ENCODE data around the gene RCAN2.

RCAN2 gene

DNA sequence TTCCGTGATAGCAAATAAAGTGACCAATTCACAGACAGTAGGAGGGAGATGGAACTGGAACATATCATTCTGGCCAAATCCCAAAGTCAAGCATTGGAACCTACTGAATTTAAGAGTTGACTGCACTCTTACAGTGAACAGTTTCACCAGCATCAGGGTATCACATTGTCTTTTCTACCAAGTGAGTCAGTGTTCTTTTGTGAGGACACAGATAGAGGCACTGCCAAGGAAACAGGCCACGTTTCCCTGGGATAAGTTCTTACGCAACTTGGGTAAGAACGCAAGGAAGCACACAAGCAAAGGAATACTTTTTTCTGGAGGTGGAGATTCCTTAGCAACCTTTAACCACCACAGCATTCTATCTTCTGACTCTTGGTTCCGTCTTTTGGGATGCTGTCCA is 291.9 kb downstream of the RCAN2 start:
- in situ Hi-C loops (cut with HindIII; ENCODE audit: low sequenced_read_pairs): no loop called here
- peak; percentile 19 for DNase-seq (ENCODE audit: low read depth, low spot score)
- TF ChIP-seq, protein P1, sequence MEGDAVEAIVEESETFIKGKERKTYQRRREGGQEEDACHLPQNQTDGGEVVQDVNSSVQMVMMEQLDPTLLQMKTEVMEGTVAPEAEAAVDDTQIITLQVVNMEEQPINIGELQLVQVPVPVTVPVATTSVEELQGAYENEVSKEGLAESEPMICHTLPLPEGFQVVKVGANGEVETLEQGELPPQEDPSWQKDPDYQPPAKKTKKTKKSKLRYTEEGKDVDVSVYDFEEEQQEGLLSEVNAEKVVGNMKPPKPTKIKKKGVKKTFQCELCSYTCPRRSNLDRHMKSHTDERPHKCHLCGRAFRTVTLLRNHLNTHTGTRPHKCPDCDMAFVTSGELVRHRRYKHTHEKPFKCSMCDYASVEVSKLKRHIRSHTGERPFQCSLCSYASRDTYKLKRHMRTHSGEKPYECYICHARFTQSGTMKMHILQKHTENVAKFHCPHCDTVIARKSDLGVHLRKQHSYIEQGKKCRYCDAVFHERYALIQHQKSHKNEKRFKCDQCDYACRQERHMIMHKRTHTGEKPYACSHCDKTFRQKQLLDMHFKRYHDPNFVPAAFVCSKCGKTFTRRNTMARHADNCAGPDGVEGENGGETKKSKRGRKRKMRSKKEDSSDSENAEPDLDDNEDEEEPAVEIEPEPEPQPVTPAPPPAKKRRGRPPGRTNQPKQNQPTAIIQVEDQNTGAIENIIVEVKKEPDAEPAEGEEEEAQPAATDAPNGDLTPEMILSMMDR (IDR thresholded peaks at IDR 0.05; ENCODE audit: low read depth, low read length): no peak
- no peak overlapping the region for H3K4me3 ChIP-seq (ENCODE audit: low read depth, low read length)

DNA sequence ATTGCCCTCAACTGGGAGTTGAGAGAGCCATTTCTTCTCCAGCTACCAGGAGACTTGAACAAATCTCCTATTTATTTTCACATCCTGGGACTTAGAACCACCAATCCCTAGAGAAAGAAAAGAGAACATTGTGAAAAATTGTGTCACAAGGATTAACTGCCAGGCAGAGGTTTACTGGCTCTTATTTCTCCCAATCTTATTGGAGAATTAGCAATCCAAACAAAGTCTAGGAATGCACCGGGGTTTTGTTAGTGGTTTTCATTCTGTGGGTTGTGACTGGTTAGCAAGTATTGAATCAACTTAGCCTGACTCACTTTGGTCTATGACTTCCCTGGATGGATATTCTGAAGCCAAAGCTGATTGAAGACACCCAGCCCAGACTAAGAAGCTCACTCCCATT is 299.3 kb downstream of the RCAN2 start:
- TF ChIP-seq, protein P1 (IDR thresholded peaks at IDR 0.05; ENCODE audit: low read depth, low read length): no peak
- DNase-seq (ENCODE audit: low read depth, low spot score): peak; percentile 89
- in situ Hi-C loops (cut with HindIII; ENCODE audit: low sequenced_read_pairs): no loop called here
- H3K4me3 ChIP-seq (ENCODE audit: low read depth, low read length): no peak overlapping the region

DNA sequence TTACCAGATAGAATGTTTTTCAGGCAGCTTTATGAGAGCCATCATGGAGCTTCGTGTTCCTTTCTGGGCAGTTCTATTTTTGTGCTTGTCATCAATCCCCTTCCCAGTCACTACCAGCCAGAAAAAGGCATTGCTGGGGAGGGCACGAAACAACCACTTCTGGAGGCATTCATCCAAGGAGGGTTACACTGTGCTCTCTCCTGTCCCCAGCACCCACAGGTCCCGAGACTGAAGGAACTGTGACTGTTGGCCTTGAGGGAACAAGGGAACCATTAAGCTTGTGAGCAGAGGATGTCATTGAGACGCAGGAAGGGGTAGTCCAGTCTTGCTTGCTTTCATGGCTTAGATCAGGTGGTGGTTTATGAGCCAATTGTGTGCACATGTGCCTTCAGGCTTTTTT is 300.4 kb downstream of the RCAN2 start:
- no peak for DNase-seq (ENCODE audit: low read depth, low spot score)
- TF ChIP-seq, protein P1 (IDR thresholded peaks at IDR 0.05; ENCODE audit: low read depth, low read length): no peak
- in situ Hi-C loops (cut with HindIII; ENCODE audit: low sequenced_read_pairs): no loop called here
- no peak overlapping the region for H3K4me3 ChIP-seq (ENCODE audit: low read depth, low read length)

DNA sequence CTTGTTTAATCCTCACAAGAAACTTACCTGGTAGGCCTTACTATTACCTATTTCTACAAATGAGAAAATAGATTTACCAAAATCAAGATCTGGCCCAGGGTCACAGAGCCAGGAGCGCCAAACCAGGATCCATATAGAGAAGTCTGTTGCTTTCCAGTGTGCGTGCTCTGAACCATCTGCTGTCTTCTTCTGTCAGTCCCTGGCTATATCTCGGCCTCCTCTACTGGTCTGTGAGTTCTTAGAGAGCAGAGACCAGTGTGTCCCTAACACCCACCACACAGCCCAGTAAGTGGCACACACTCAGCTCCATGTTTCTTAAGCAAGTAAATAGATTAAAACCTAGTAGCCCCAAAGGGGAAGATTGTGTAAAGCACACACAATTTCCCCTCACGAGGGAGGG is 301.5 kb downstream of the RCAN2 start:
- in situ Hi-C loops (cut with HindIII; ENCODE audit: low sequenced_read_pairs): no loop called here
- TF ChIP-seq, protein P1 (IDR thresholded peaks at IDR 0.05; ENCODE audit: low read depth, low read length): no peak
- DNase-seq (ENCODE audit: low read depth, low spot score): no peak
- no peak overlapping the region for H3K4me3 ChIP-seq (ENCODE audit: low read depth, low read length)

DNA sequence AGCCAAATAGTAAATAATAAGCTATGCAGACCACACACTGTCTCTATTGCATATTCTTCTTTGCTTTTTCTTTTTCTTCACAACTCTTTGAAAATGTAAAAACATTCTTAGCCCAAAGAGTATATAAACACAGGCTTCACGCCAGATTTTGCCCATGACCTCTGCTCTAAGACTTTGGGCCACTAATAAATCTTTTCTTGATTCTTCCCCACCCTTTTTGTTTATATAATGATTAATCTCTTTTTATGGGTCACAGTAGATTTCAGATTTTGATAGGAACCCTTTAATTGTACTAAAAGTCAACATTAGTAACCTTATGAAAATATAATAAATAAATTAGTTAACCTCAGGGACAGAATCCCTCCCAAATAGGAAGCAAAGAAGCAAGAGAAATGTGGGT is 304.7 kb downstream of the RCAN2 start:
- TF ChIP-seq, protein P1 (IDR thresholded peaks at IDR 0.05; ENCODE audit: low read depth, low read length): no peak
- in situ Hi-C loops (cut with HindIII; ENCODE audit: low sequenced_read_pairs): no loop called here
- no peak overlapping the region for H3K4me3 ChIP-seq (ENCODE audit: low read depth, low read length)
- no peak for DNase-seq (ENCODE audit: low read depth, low spot score)

DNA sequence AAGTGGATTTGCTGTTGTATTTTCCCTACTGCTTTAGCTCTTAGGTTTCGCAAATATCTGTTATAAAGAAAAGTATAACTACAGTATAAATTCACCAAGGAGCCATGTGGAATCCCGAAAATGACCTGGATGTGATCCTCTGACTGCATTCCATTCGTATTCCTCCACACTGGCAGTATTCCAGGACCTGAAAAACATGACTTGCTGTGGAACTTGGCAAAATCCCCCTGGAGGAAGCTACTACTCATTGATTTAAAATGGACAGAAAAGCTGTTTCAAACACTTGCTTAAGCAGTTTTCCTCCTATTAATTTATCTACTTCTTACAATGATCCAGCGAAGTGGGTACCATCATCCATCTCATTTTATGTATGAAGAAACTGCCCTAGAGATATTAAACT is 307.1 kb downstream of the RCAN2 start:
- DNase-seq (ENCODE audit: low read depth, low spot score): peak; percentile 84
- in situ Hi-C loops (cut with HindIII; ENCODE audit: low sequenced_read_pairs): no loop called here
- TF ChIP-seq, protein P1 (IDR thresholded peaks at IDR 0.05; ENCODE audit: low read depth, low read length): peak; percentile 8
- no peak overlapping the region for H3K4me3 ChIP-seq (ENCODE audit: low read depth, low read length)

DNA sequence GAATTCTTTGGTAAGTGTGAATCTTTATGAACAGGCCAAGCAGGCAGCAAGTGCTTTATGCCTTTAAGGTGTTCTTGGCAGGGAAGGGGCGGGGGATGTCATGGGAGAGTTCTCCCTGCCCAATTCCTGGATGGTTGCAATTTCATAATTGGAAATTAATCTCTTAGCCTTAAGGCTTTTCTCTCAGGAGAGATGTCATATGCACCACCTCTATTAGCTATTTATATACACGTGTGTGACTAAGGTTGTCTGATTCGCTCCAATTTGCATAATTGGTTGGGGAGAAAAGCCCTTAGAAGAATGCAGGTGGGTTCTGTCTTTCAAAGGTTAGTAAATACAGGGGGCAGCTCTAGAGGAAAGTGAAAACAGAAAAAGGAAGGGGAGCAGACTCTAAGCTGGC is 315.3 kb downstream of the RCAN2 start:
- H3K4me3 ChIP-seq (ENCODE audit: low read depth, low read length): no peak overlapping the region
- TF ChIP-seq, protein P1 (IDR thresholded peaks at IDR 0.05; ENCODE audit: low read depth, low read length): no peak
- in situ Hi-C loops (cut with HindIII; ENCODE audit: low sequenced_read_pairs): no loop called here
- no peak for DNase-seq (ENCODE audit: low read depth, low spot score)

Data from astrocyte of the spinal cord (primary cell).